Measurements from ENCODE around the gene CDIP1.

Gene CDIP1

GRCh38 chr16:4517812-4518680, 20.5 kb downstream of the CDIP1 start:
- Histone ChIP-seq H3K4me3 (no peak overlapping the region), H3K27ac (no peak overlapping the region)

GRCh38 chr16:4515611-4516233, 22.9 kb downstream of the CDIP1 start:
- H3K4me3 ChIP-seq: no peak overlapping the region

GRCh38 chr16:4514606-4515005, 24.0 kb downstream of the CDIP1 start:
- H3K4me3 ChIP-seq: no peak overlapping the region
- H3K27ac ChIP-seq: peak overlapping the region; percentile 39 to 90 (median 76)

More at GRCh38 chr16:4515611-4516233, 22.9 kb downstream of the CDIP1 start:
- H3K27ac ChIP-seq: peak overlapping the region in 17 of 21 experiments; percentile 9 to 90 (median 77)

- Histone ChIP-seq H3K27ac (peak overlapping the region in 20 of 21 experiments; percentile 59 to 90 (median 76)), H3K4me3 (no peak overlapping the region)
These were observed 24.7 kb downstream of the CDIP1 start for GRCh38 chr16:4513881-4514280.

- H3K27ac ChIP-seq: peak overlapping the region in 13 of 21 experiments; percentile 5 to 90 (median 79)
- no peak overlapping the region for H3K4me3 ChIP-seq
These were observed 25.3 kb downstream of the CDIP1 start for GRCh38 chr16:4513086-4513860.

GRCh38 chr16:4512473-4512872, 26.1 kb downstream of the CDIP1 start:
- Histone ChIP-seq H3K27ac (peak overlapping the region in 6 of 21 experiments; percentile 5 to 82 (median 52)), H3K4me3 (no peak overlapping the region)

GRCh38 chr16:4511441-4512082, 27.0 kb downstream of the CDIP1 start:
- no peak overlapping the region for H3K4me3 ChIP-seq
- peak overlapping the region in 9 of 21 experiments; percentile 2 to 68 (median 30) for H3K27ac ChIP-seq

- Histone ChIP-seq H3K4me3 (no peak overlapping the region), H3K27ac (peak overlapping the region in 7 of 21 experiments; percentile 18 to 68 (median 34))
These were observed 27.7 kb downstream of the CDIP1 start for GRCh38 chr16:4510747-4511426.

GRCh38 chr16:4510131-4510530, 28.4 kb downstream of the CDIP1 start:
- no peak overlapping the region for H3K4me3 ChIP-seq
- H3K27ac ChIP-seq: peak overlapping the region in 1 of 21 experiments; percentile 31

- Histone ChIP-seq H3K27ac (peak overlapping the region in 2 of 21 experiments; percentile 8 to 31), H3K4me3 (no peak overlapping the region)
These were observed 29.2 kb downstream of the CDIP1 start for GRCh38 chr16:4509420-4509819.

- H3K27ac ChIP-seq: no peak overlapping the region
These were observed 29.8 kb downstream of the CDIP1 start for GRCh38 chr16:4508806-4509205.

GRCh38 chr16:4507588-4508345, 30.8 kb downstream of the CDIP1 start:
- Histone ChIP-seq H3K27ac (peak overlapping the region in 1 of 21 experiments; percentile 93), H3K4me3 (no peak overlapping the region)

More at GRCh38 chr16:4508806-4509205, 29.8 kb downstream of the CDIP1 start:
- H3K4me3 ChIP-seq: no peak overlapping the region

- peak overlapping the region in 14 of 21 experiments; percentile 24 to 96 (median 76) for H3K27ac ChIP-seq
- H3K4me3 ChIP-seq: no peak overlapping the region
These were observed 32.1 kb downstream of the CDIP1 start for GRCh38 chr16:4506450-4506849.

GRCh38 chr16:4505356-4506147, 33.0 kb downstream of the CDIP1 start:
- Histone ChIP-seq H3K4me3 (no peak overlapping the region), H3K27ac (peak overlapping the region in 19 of 21 experiments; percentile 20 to 96 (median 76))

- no peak overlapping the region for H3K4me3 ChIP-seq
- peak overlapping the region in 11 of 21 experiments; percentile 4 to 55 (median 30) for H3K27ac ChIP-seq
These were observed 37.5 kb downstream of the CDIP1 start for GRCh38 chr16:4501071-4501478.

- Histone ChIP-seq H3K4me3 (no peak overlapping the region), H3K27ac (peak overlapping the region in 11 of 21 experiments; percentile 5 to 55 (median 20))
These were observed 38.3 kb downstream of the CDIP1 start for GRCh38 chr16:4500272-4500671.

- Histone ChIP-seq H3K27ac (no peak overlapping the region), H3K4me3 (no peak overlapping the region)
These were observed 39.4 kb downstream of the CDIP1 start for GRCh38 chr16:4499196-4499555.

Data from skin epidermis (tissue), 12 donors.